Naive B cell (primary cell): ENCODE results near the gene ATF6B. TPM values are rescaled to one million over a fixed set of nuclear protein-coding genes. Genes with fewer than 3 reads are reported as not detected.

Source experiments
- ATAC-seq, 2 donors: fragments of 150-1000 bp; cut with Tn5 transposase; 2 replicates each; pipeline ENCODE4 v1.10.0; 2021; ENCODE audit warnings: low read depth in 2 of 2, mild to moderate bottlenecking in 2 of 2, moderate library complexity in 2 of 2
- DNase-seq: peaks from one replicate; pipeline ENCODE4 v3.0.0; 2022
- H3K27ac Mint-ChIP-seq, 6 donors: one replicate each; pipeline ENCODE4 v1.8.0; 2020 to 2022; ENCODE audit warnings: mild to moderate bottlenecking in 6 of 6, mixed read lengths in 6 of 6, moderate library complexity in 5 of 6, inconsistent platforms in 2 of 6
- H3K27me3 Mint-ChIP-seq, 3 donors: one replicate each; pipeline ENCODE4 v1.8.0; 2021 to 2022; ENCODE audit warnings: mixed read lengths in 3 of 3, mild to moderate bottlenecking in 1 of 3
- H3K36me3 Mint-ChIP-seq, 2 donors: one replicate each; pipeline ENCODE4 v1.8.0; 2020 to 2022; ENCODE audit warnings: mixed read lengths in 2 of 2, inconsistent platforms in 1 of 2, mild to moderate bottlenecking in 1 of 2
- H3K4me1 Mint-ChIP-seq, 3 donors: one replicate each; pipeline ENCODE4 v1.8.0; 2020 to 2022; ENCODE audit warnings: mixed read lengths in 3 of 3, inconsistent platforms in 1 of 3, mild to moderate bottlenecking in 1 of 3, moderate library complexity in 1 of 3
- H3K4me3 Mint-ChIP-seq, 8 donors: one replicate each; pipeline ENCODE4 v1.8.0; 2020 to 2022; ENCODE audit warnings: mild to moderate bottlenecking in 8 of 8, mixed read lengths in 8 of 8, moderate library complexity in 8 of 8, inconsistent platforms in 2 of 8
- H3K9me3 Mint-ChIP-seq, 7 donors: one replicate each; pipeline ENCODE4 v1.8.0; 2020 to 2022; ENCODE audit warnings: mixed read lengths in 7 of 7, mild to moderate bottlenecking in 5 of 7, inconsistent platforms in 2 of 7, moderate library complexity in 1 of 7
- polyA plus RNA-seq, 6 donors: library from polyadenylated mRNA; unstranded; fragments of 300-500 nt; fragmentation: Illumina TruSeq; gene quantifications; one replicate each; pipeline ENCODE4 v1.2.3, GENCODE V29; 2021; ENCODE audit warnings: low read depth in 6 of 6

The ATF6B gene
- polyA plus RNA-seq, 6 donors from 2014 or later, result 25.7 to 35.0 (median 32.4) TPM

- H3K9me3 Mint-ChIP-seq, result no peaks in the 10 kb centered on the region
- peaks cover 0 to 5% (median 0%) of the 10 kb centered on the region in 3 donors for H3K4me1 Mint-ChIP-seq
- no peak for DNase-seq
- H3K4me3 Mint-ChIP-seq, result no peak overlapping the region
- H3K27me3 Mint-ChIP-seq, result peaks cover 14 to 31% (median 16%) of the 10 kb centered on the region in 3 donors
- no peak for ATAC-seq
- no peaks in the 10 kb centered on the region for H3K36me3 Mint-ChIP-seq
- H3K27ac Mint-ChIP-seq, result no peak overlapping the region
Observed at GRCh38 chr6:32139590-32139989, 11.5 kb upstream of the ATF6B start.

- no peak overlapping the region for H3K27ac Mint-ChIP-seq
- peaks cover 11 to 40% (median 22%) of the 10 kb centered on the region in 3 donors for H3K27me3 Mint-ChIP-seq
- H3K4me3 Mint-ChIP-seq, result no peak overlapping the region
- DNase-seq (no peak), ATAC-seq (no peak)
- H3K4me1 Mint-ChIP-seq, result peaks cover 0 to 5% (median 0%) of the 10 kb centered on the region in 3 donors
- H3K36me3 Mint-ChIP-seq, result no peaks in the 10 kb centered on the region
- H3K9me3 Mint-ChIP-seq, result no peaks in the 10 kb centered on the region
Observed at GRCh38 chr6:32137454-32137853, 9.4 kb upstream of the ATF6B start.

GRCh38 chr6:32133786-32134185, 5.7 kb upstream of the ATF6B start:
- ATAC-seq (no peak), DNase-seq (no peak)
- Mint-ChIP-seq H3K9me3 (peaks cover 0 to 2% (median 0%) of the 10 kb centered on the region in 7 donors), H3K4me1 (peaks cover 7 to 20% (median 15%) of the 10 kb centered on the region in 3 donors), H3K27me3 (peaks cover 6 to 21% (median 9%) of the 10 kb centered on the region in 3 donors), H3K36me3 (no peaks in the 10 kb centered on the region), H3K4me3 (no peak overlapping the region), H3K27ac (no peak overlapping the region)

- ATAC-seq, result no peak
- DNase-seq, result no peak
- no peaks in the 10 kb centered on the region for H3K36me3 Mint-ChIP-seq
- peaks cover 0 to 2% (median 0%) of the 10 kb centered on the region in 7 donors for H3K9me3 Mint-ChIP-seq
- peaks cover 6 to 21% (median 9%) of the 10 kb centered on the region in 3 donors for H3K27me3 Mint-ChIP-seq
- peaks cover 22 to 36% (median 30%) of the 10 kb centered on the region in 3 donors for H3K4me1 Mint-ChIP-seq
- peak overlapping the region in 1 of 6 donors; percentile 49 for H3K27ac Mint-ChIP-seq
- H3K4me3 Mint-ChIP-seq, result peak overlapping the region in 3 of 8 donors; percentile 36 to 42 (median 39)
Observed at GRCh38 chr6:32132110-32132509, 4.1 kb upstream of the ATF6B start.

- peak overlapping the region in 3 of 6 donors; percentile 10 to 59 (median 27) for H3K27ac Mint-ChIP-seq
- no peaks in the 10 kb centered on the region for H3K36me3 Mint-ChIP-seq
- H3K9me3 Mint-ChIP-seq, result peaks cover 0 to 2% (median 0%) of the 10 kb centered on the region in 7 donors
- ATAC-seq (no peak), DNase-seq (no peak)
- peaks cover 6 to 21% (median 9%) of the 10 kb centered on the region in 3 donors for H3K27me3 Mint-ChIP-seq
- H3K4me3 Mint-ChIP-seq, result peak overlapping the region in 7 of 8 donors; percentile 20 to 75 (median 50)
- peaks cover 27 to 43% (median 36%) of the 10 kb centered on the region in 3 donors for H3K4me1 Mint-ChIP-seq
Observed at GRCh38 chr6:32131439-32131948, 3.4 kb upstream of the ATF6B start.

GRCh38 chr6:32129297-32130088, 1.4 kb upstream of the ATF6B start:
- no peak for DNase-seq
- peaks cover 0 to 2% (median 0%) of the 10 kb centered on the region in 7 donors for H3K9me3 Mint-ChIP-seq
- peaks cover 4 to 9% (median 6%) of the 10 kb centered on the region in 3 donors for H3K27me3 Mint-ChIP-seq
- peak overlapping the region; percentile 93 to 99 (median 97) for H3K4me3 Mint-ChIP-seq
- no peak for ATAC-seq
- H3K27ac Mint-ChIP-seq, result peak overlapping the region; percentile 93 to 97 (median 96)
- peaks cover 33 to 49% (median 47%) of the 10 kb centered on the region in 3 donors for H3K4me1 Mint-ChIP-seq
- H3K36me3 Mint-ChIP-seq, result peaks cover 0 to 11% of the 10 kb centered on the region in 2 donors

- Mint-ChIP-seq H3K36me3 (peaks cover 0 to 18% of the 10 kb centered on the region in 2 donors), H3K4me1 (peaks cover 39 to 55% (median 53%) of the 10 kb centered on the region in 3 donors), H3K27ac (peak overlapping the region in 5 of 6 donors; percentile 33 to 98 (median 96)), H3K4me3 (peak overlapping the region in 7 of 8 donors; percentile 99 to 100 (median 99)), H3K27me3 (peaks cover 3 to 4% (median 4%) of the 10 kb centered on the region in 3 donors), H3K9me3 (peaks cover 0 to 2% (median 0%) of the 10 kb centered on the region in 7 donors)
- ATAC-seq (no peak), DNase-seq (no peak)
Observed at GRCh38 chr6:32128751-32129296, 778 bp upstream of the ATF6B start.

- ATAC-seq (no peak), DNase-seq (no peak)
- Mint-ChIP-seq H3K4me1 (peaks cover 39 to 61% (median 53%) of the 10 kb centered on the region in 3 donors), H3K9me3 (peaks cover 0 to 2% (median 0%) of the 10 kb centered on the region in 7 donors), H3K27ac (peak overlapping the region; percentile 86 to 99 (median 97)), H3K27me3 (peaks cover 0 to 3% (median 0%) of the 10 kb centered on the region in 3 donors), H3K36me3 (peaks cover 0 to 18% of the 10 kb centered on the region in 2 donors), H3K4me3 (peak overlapping the region; percentile 99 to 100 (median 99))
Observed at GRCh38 chr6:32127409-32127716, 683 bp downstream of the ATF6B start.

- Mint-ChIP-seq H3K27ac (peak overlapping the region; percentile 72 to 99 (median 92)), H3K4me1 (peaks cover 42 to 61% (median 57%) of the 10 kb centered on the region in 3 donors), H3K9me3 (peaks cover 0 to 2% (median 0%) of the 10 kb centered on the region in 7 donors), H3K27me3 (no peaks in the 10 kb centered on the region), H3K4me3 (peak overlapping the region; percentile 99 to 100 (median 99)), H3K36me3 (peaks cover 0 to 22% of the 10 kb centered on the region in 2 donors)
- ATAC-seq (no peak), DNase-seq (no peak)
Observed at GRCh38 chr6:32126880-32127279, 1.2 kb downstream of the ATF6B start.

GRCh38 chr6:32123681-32124080, 4.4 kb downstream of the ATF6B start:
- no peaks in the 10 kb centered on the region for H3K9me3 Mint-ChIP-seq
- ATAC-seq (no peak), DNase-seq (no peak)
- H3K36me3 Mint-ChIP-seq, result peaks cover 4 to 35% of the 10 kb centered on the region in 2 donors
- peaks cover 46 to 53% (median 48%) of the 10 kb centered on the region in 3 donors for H3K4me1 Mint-ChIP-seq
- peak overlapping the region in 1 of 8 donors; percentile 30 for H3K4me3 Mint-ChIP-seq
- H3K27ac Mint-ChIP-seq, result no peak overlapping the region
- H3K27me3 Mint-ChIP-seq, result no peaks in the 10 kb centered on the region

GRCh38 chr6:32120573-32121059, 7.4 kb downstream of the ATF6B start:
- ATAC-seq, result no peak
- no peak overlapping the region for H3K27ac Mint-ChIP-seq
- H3K4me1 Mint-ChIP-seq, result peaks cover 22 to 31% (median 25%) of the 10 kb centered on the region in 3 donors
- H3K27me3 Mint-ChIP-seq, result no peaks in the 10 kb centered on the region
- H3K36me3 Mint-ChIP-seq, result peaks cover 4 to 38% of the 10 kb centered on the region in 2 donors
- DNase-seq, result no peak
- no peak overlapping the region for H3K4me3 Mint-ChIP-seq
- no peaks in the 10 kb centered on the region for H3K9me3 Mint-ChIP-seq

- Mint-ChIP-seq H3K36me3 (peaks cover 4 to 40% of the 10 kb centered on the region in 2 donors), H3K27me3 (no peaks in the 10 kb centered on the region)
- ATAC-seq, result peak; percentile 83 to 89
Observed at GRCh38 chr6:32118782-32119628, 9.0 kb downstream of the ATF6B start.

More at GRCh38 chr6:32118782-32119628, 9.0 kb downstream of the ATF6B start:
- peaks cover 17 to 28% (median 27%) of the 10 kb centered on the region in 3 donors for H3K4me1 Mint-ChIP-seq
- no peaks in the 10 kb centered on the region for H3K9me3 Mint-ChIP-seq
- peak; percentile 63 for DNase-seq
- H3K27ac Mint-ChIP-seq, result peak overlapping the region in 2 of 6 donors; percentile 36 to 70
- no peak overlapping the region for H3K4me3 Mint-ChIP-seq
